Calu3 (cell line): ENCODE measurements around the gene SMPD1. TPM values are rescaled to one million over a fixed set of nuclear protein-coding genes. Genes with fewer than 3 reads are reported as not detected.

Experiments used
- BruUV-seq: library from RNA; stranded (reverse); fragments of 400-500 nt; replicated peaks from 2 replicates; lab custom pipeline; 2021; lab: Mats Ljungman, UMichigan
- CTCF ChIA-PET: fragments of 300-600 bp; sonication (Branson Sonifier 250); formaldehyde crosslinking; loops from one replicate; lab custom pipeline; 2022; ENCODE audit warnings: antibody characterized with exemption; lab: Charles Lee
- DNase-seq: peaks from one replicate; pipeline ENCODE4 v3.0.0; 2022
- H3K27ac Mint-ChIP-seq: one replicate; pipeline ENCODE4 v1.8.0; 2022; ENCODE audit warnings: mixed read lengths; ENCODE audit not compliant: unreplicated experiment
- H3K27me3 Mint-ChIP-seq: one replicate; pipeline ENCODE4 v1.8.0; 2022; ENCODE audit warnings: mixed read lengths; ENCODE audit not compliant: unreplicated experiment
- H3K36me3 Mint-ChIP-seq: one replicate; pipeline ENCODE4 v1.8.0; 2022; ENCODE audit warnings: mild to moderate bottlenecking, moderate library complexity, mixed read lengths; ENCODE audit not compliant: insufficient read depth, unreplicated experiment
- H3K4me1 Mint-ChIP-seq: one replicate; pipeline ENCODE4 v1.8.0; 2022; ENCODE audit warnings: mild to moderate bottlenecking, low read depth, mixed read lengths; ENCODE audit not compliant: unreplicated experiment
- H3K4me3 Mint-ChIP-seq: one replicate; pipeline ENCODE4 v1.8.0; 2022; ENCODE audit warnings: mild to moderate bottlenecking, low read depth, moderate library complexity, mixed read lengths; ENCODE audit not compliant: unreplicated experiment
- H3K9me3 Mint-ChIP-seq: one replicate; pipeline ENCODE4 v1.8.0; 2022; ENCODE audit warnings: low read depth, mixed read lengths; ENCODE audit not compliant: unreplicated experiment
- CTCF ChIP-seq: fragments of 200-600 bp; IDR thresholded peaks from one replicate; pipeline ENCODE4 v1.8.0; 2022; ENCODE audit warnings: antibody characterized with exemption; ENCODE audit not compliant: unreplicated experiment
- intact Hi-C: fragments of 100-400 bp; cut with micrococcal nuclease; formaldehyde crosslinking; loops from one replicate; pipeline ENCODE4 v1.10.0; 2022; ENCODE audit not compliant: unreplicated experiment
- total RNA-seq: library from RNA; stranded (reverse); gene quantifications from 2 replicates; pipeline ENCODE4 v1.2.3, GENCODE V29; 2022

The SMPD1 gene
- total RNA-seq, 1 experiment from 2014 or later, result 21.2 TPM

- Mint-ChIP-seq H3K4me1 (peaks cover 15% of the 10 kb centered on the region), H3K4me3 (no peak overlapping the region), H3K27ac (no peak overlapping the region), H3K9me3 (no peaks in the 10 kb centered on the region), H3K36me3 (no peaks in the 10 kb centered on the region), H3K27me3 (peaks cover 16% of the 10 kb centered on the region)
- intact Hi-C loops, result no loop called here
- no TSS peak for BruUV-seq
- TF ChIP-seq CTCF, result no peak
- DNase-seq, result no peak
- CTCF ChIA-PET, result no interaction called here
Observed at GRCh38 chr11:6402061-6402470, 11.8 kb downstream of the SMPD1 start.

GRCh38 chr11:6402561-6402981, 12.3 kb downstream of the SMPD1 start:
- CTCF ChIA-PET, result interaction anchor here (0.6 kb wide), 2 partner anchors 17 to 703 kb away, joined by 4 read pairs; no protein-coding TSS in a partner anchor
- DNase-seq, result no peak

GRCh38 chr11:6403539-6403938, 13.3 kb downstream of the SMPD1 start:
- H3K9me3 Mint-ChIP-seq, result no peaks in the 10 kb centered on the region
- no TSS peak for BruUV-seq
- no peaks in the 10 kb centered on the region for H3K36me3 Mint-ChIP-seq
- no peak overlapping the region for H3K27ac Mint-ChIP-seq
- CTCF ChIA-PET, result no interaction called here
- H3K4me1 Mint-ChIP-seq, result peaks cover under 1% of the 10 kb centered on the region
- H3K27me3 Mint-ChIP-seq, result peaks cover 18% of the 10 kb centered on the region
- no peak for TF ChIP-seq CTCF
- no peak for DNase-seq
- intact Hi-C loops, result no loop called here
- H3K4me3 Mint-ChIP-seq, result no peak overlapping the region

More at GRCh38 chr11:6402561-6402981, 12.3 kb downstream of the SMPD1 start:
- H3K27me3 Mint-ChIP-seq, result peaks cover 18% of the 10 kb centered on the region
- no peak overlapping the region for H3K27ac Mint-ChIP-seq
- no peak overlapping the region for H3K4me3 Mint-ChIP-seq
- peaks cover 10% of the 10 kb centered on the region for H3K4me1 Mint-ChIP-seq
- TF ChIP-seq CTCF, result no peak
- H3K36me3 Mint-ChIP-seq, result no peaks in the 10 kb centered on the region
- H3K9me3 Mint-ChIP-seq, result no peaks in the 10 kb centered on the region
- intact Hi-C loops, result no loop called here
- BruUV-seq, result no TSS peak

GRCh38 chr11:6404342-6405051, 14.2 kb downstream of the SMPD1 start:
- Mint-ChIP-seq H3K27ac (no peak overlapping the region), H3K27me3 (peaks cover 18% of the 10 kb centered on the region), H3K4me1 (no peaks in the 10 kb centered on the region), H3K4me3 (no peak overlapping the region), H3K36me3 (no peaks in the 10 kb centered on the region), H3K9me3 (no peaks in the 10 kb centered on the region)
- CTCF ChIA-PET, result no interaction called here
- no peak for TF ChIP-seq CTCF
- BruUV-seq, result no TSS peak
- intact Hi-C loops, result no loop called here
- no peak for DNase-seq
